ENCODE data around the gene CCBE1.

The CCBE1 gene

DNA sequence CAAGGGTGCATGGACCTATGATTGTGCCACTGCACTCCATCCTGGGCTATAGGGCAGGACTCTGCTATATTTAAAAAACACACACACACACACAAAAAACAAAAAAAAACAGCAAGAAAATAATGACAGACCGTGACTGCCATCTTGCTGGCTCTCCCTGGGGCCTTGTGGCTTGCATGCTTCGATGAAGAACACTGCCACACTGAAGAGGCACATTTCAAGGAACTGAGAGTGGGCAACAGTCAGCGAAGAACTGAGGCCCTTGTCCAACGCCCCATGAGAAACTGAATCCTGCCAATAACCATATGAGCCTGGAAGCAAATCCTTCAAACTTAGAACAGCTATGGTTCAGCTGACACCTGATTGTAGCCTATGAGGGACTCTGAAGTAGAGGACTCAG lies 158.1 kb downstream of the CCBE1 start:
- TF ChIP-seq, protein P1, sequence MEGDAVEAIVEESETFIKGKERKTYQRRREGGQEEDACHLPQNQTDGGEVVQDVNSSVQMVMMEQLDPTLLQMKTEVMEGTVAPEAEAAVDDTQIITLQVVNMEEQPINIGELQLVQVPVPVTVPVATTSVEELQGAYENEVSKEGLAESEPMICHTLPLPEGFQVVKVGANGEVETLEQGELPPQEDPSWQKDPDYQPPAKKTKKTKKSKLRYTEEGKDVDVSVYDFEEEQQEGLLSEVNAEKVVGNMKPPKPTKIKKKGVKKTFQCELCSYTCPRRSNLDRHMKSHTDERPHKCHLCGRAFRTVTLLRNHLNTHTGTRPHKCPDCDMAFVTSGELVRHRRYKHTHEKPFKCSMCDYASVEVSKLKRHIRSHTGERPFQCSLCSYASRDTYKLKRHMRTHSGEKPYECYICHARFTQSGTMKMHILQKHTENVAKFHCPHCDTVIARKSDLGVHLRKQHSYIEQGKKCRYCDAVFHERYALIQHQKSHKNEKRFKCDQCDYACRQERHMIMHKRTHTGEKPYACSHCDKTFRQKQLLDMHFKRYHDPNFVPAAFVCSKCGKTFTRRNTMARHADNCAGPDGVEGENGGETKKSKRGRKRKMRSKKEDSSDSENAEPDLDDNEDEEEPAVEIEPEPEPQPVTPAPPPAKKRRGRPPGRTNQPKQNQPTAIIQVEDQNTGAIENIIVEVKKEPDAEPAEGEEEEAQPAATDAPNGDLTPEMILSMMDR (conservative IDR thresholded peaks at IDR 0.05; ENCODE audit: low read depth, low read length): no peak
- no peak for DNase-seq (ENCODE audit: low read depth)
- no peak overlapping the region for H3K4me3 ChIP-seq (ENCODE audit: low read length)

DNA sequence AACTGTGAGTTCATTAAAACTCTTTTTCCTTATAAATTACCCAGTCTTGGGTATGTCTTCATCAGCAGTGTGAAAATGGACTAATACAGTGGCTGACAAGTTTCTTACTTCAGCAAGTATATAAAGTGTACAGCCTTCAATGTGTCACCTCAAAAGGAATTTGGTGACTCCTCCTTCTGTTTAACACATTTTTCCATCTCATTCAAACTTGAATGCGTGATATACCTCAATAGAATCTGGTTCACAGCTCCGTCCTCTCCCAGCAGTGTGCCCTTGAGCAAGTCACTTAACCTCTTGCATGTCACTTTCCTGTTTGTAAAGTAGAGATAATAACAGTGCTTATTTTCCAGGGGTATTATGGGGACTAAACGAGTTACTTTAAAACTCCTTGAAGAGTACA lies 159.6 kb downstream of the CCBE1 start:
- DNase-seq (ENCODE audit: low read depth): no peak
- H3K4me3 ChIP-seq (ENCODE audit: low read length): no peak overlapping the region
- TF ChIP-seq, protein P1 (conservative IDR thresholded peaks at IDR 0.05; ENCODE audit: low read depth, low read length): no peak

DNA sequence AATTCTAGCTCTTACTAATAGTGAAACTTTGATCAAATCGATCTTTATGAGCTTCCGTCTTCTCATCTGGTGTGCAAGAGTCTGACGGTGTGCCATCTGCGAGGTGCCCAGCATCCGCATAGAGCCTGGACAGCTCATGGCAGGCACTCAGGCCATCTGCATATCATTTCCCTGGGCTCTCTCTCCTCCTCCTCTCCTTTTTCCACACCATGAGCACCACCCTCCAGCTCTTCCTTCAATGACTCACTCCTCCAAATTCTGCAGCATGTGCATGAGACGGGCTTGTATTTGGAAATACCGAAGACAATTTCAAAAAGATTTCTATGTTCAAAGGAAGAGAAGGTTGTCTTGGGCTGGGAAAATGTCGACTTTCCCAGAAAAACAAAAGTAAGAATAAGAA lies 161.1 kb downstream of the CCBE1 start:
- no peak for DNase-seq (ENCODE audit: low read depth)
- H3K4me3 ChIP-seq (ENCODE audit: low read length): no peak overlapping the region
- TF ChIP-seq, protein P1 (conservative IDR thresholded peaks at IDR 0.05; ENCODE audit: low read depth, low read length): no peak

DNA sequence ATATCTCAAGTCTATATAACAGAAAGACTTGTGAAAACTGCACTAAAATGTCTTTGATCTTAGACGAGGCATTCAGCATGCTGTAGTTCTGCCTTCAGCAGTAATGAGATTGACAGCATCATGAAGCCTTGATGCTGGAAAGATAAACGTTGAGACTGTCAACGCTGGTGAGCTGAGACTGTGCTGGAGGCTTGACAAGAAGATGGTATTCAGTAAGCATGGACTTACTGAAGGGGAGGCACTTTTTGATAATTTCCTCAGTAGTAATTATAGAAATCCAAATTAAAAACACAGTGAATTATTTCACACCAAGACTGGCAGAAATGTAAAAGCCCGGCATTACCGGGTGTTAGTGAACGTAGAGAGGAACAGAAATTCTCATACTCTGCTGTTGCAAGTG lies 162.2 kb downstream of the CCBE1 start:
- TF ChIP-seq, protein P1 (conservative IDR thresholded peaks at IDR 0.05; ENCODE audit: low read depth, low read length): no peak
- no peak for DNase-seq (ENCODE audit: low read depth)
- H3K4me3 ChIP-seq (ENCODE audit: low read length): no peak overlapping the region

DNA sequence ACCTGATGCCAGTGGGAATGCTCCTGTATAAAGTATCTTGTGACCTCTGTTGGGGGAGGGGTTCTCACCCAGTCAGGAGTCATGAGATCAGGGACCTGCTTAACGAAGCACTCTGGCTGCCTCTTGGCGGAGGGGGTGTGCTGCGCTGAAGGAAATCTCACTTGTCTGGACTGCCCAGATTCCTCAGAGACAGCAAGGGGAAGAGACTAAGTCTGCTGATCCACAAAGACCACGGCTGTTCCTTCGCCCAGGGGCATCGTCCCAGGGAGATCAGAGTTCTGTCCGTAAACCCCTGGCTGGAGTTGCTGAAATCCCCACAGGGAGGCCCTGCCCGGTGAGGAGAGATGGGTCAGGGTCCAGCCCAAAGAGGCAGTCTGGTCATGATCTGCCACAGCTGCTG lies 168.4 kb downstream of the CCBE1 start:
- DNase-seq (ENCODE audit: low read depth): no peak
- TF ChIP-seq, protein P1 (conservative IDR thresholded peaks at IDR 0.05; ENCODE audit: low read depth, low read length): no peak
- H3K4me3 ChIP-seq (ENCODE audit: low read length): no peak overlapping the region

DNA sequence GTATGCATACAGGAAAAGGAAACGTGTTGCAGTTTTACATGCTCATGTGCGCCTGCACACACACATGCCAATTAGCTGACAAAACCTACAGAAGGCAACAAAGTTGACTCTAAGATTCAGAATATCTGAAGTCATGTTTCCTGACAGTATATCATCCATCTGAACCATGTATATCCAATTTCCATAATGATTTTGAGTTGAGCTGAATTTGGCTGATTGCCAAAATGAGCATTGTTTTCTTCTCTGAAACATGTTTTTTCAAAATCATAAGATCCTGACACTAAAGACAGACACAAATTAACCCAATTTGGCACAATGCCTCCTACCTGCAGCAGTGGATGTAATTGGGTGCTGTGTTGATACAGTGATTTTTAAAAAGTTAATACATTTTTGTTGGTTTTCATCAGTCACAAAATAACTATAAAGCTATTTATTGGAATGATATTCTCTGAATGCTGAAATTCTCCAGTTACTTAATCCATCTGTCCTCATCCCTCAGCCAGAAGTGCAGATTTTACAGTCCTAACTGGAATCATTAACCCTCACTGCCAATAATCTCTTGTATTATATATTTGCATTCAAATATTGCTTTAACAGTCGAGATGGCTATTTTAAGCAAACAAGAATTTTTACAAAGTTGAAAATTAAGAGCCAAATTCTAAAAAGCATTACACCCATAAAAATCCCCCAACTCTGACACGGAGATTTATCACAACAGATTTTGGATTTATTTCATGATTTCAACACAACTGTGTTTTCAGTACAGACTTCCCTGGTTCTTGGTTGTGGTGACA lies 176.5 kb downstream of the CCBE1 start:
- no peak overlapping the region for H3K4me3 ChIP-seq (ENCODE audit: low read length)
- TF ChIP-seq, protein P1 (conservative IDR thresholded peaks at IDR 0.05; ENCODE audit: low read depth, low read length): no peak

DNA sequence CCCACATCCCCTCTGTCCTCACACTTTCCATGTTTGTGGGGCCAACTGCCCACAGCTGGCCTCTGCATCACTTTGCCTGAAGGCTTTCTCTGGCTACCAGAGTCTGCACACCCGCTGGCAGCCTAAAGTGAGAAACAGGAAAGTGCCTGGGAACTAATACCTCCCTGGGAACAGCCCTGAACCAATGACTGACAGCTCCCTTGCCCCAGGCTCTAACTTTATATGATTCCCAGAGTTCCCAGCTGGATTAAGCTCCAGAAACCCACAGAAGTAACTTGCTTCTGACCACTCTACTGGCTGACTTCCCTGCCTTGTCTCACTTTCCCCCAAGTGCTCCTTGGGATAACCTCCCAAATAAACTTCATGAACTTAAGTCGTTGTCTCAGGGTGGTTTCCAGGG lies 178.5 kb downstream of the CCBE1 start:
- TF ChIP-seq, protein P1 (conservative IDR thresholded peaks at IDR 0.05; ENCODE audit: low read depth, low read length): no peak
- no peak overlapping the region for H3K4me3 ChIP-seq (ENCODE audit: low read length)
- DNase-seq (ENCODE audit: low read depth): no peak

More for the DNA sequence above, 176.5 kb downstream of the CCBE1 start:
- no peak for DNase-seq (ENCODE audit: low read depth)
